NCI-H526 treated with DMSO at 0.1 percent for 48 hours (cell line): ENCODE measurements around the gene TEKT5.
"Not testable (repeated sequence)": the region's sequence is repeated elsewhere in the genome, so short reads cannot be mapped to it uniquely, and the experiment has no call there.

Source experiments
- DNase-seq: peaks from one replicate; lab custom pipeline; 2025; lab: John Stamatoyannopoulos, UW

TEKT5 gene

DNA sequence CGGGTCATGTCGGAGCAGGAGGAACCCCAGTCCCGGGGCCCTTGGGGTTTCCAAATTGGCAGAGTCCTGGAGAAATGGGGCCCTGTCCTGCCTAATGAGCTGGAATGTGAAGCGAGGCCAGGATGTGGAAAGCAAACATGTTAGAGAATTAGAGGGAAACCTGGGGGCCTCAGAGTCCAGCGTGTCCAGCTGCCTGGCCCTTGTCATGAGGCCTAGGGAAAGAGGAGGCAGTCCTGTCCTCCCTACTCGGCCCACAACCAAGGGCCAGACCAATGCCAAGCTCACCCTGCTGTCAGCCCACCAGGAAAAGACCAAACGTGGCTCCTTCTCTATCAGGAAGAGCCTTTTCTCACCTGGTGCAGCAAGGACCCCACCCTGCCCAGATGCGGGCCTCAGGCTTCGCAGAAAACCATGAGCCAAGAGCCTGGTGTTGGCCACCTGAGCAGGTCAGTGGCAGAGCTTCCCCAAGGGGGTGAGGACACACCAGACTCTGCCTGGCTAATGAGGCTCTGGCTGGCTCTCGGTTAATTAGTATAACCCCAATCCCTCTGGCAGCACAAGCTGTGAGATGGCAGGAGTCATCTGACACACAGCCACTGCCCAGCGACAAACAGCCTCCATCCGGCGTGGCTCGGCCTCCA lies 10.1 kb downstream of the TEKT5 start:
- no peak for DNase-seq

DNA sequence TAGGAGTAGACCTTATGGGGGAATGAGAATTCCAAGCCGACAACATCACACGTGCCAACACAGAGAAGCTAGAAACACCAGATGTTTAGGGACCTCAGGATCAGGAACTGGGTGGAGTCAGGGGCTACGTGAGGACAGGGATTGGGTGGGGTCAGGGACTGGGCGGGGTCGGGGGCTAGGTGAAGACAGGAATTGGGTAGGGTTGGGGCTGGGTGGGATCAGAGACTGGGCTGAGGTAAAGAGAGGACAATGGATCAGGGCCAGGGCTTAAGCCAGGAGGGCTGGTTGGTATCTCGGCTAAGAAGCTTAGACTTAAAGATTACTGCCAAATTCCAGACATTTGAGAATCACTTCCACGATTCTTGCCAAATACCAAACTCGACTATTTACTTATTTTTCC lies 11.6 kb downstream of the TEKT5 start:
- no peak for DNase-seq

DNA sequence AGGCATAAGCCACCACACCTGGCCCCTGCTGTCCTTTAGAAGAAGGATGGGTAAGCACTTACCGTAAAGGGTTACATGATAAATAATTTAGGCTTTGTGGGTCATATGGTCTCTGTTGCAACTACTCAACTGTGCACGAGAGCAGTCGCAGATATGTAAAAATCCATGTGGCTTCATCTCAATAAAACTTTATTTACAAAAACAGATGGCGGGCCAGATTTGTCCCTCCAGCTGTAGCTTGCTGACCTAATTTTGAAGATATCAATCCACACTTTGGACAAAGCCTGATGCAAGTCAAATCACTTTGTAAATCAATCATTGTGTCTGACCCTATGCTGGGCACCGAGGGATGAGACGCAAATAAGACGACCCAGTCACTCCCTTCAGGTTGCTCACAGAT lies 12.1 kb downstream of the TEKT5 start:
- no peak for DNase-seq

DNA sequence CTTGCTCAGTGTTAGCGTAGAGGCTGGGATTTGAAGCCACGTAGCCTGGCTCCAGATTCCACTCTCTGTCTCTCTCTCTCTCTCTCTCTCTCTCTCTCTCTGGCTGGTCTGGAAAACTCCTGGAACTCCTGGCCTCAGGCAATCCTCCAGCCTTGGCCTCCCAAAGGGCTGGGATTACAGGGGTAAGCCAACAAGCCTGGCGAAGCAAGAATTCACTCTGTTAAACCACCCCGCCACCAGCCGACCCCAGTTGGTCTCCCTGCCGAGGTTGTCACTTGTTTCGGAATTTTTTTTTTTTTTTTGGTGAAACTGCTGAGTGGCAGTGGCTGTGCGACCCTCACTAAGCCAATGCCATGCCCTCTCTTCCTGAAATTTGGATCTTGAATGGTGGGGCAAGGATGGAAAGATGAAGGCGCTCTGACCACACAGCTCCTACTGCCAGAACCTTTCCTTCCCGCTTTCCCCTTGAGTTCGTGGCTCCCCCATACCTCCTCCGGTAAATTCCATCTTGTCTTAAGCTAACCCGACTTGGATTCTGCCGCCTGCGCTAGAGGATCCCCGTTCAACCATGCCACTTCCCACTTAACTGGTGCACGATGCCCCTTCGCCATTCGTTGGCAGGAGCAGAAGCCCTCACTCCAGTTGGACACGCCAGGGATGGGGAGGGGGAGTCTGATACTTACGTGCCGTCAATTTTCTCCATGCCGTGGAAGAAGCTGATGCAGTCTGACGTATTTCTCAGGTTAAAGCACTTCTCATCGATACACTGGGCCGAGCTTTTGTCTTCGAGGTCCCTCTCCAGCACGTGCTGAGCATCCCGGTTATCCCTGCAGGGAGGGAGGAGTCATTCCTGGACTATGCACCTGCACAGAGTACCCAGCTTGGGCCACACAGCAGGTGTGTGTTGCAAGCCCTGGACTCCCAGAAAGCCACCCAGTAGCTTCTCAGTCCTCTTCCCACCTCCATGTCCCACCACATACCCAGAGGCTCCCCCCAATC lies 13.1 kb downstream of the TEKT5 start:
- DNase-seq = no peak

DNA sequence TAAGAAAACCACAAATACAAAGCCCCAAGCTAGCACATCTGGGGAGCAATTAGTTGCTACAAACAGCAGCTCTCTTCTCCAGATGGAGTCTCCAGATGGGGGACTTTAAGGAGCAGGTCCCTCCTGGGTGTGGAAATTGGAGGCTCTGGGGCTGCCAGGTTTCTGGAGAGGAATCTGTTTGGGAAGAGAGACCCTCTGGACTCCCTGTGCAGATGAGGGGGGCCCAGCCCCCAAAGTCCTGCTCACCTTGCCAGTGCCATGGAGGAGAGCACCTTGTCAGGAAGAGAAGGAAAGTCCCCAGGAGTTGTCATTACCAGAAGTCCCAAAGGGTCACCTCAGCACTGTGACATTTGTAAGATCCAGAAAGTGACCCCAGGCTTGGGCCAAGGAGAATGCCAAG lies 14.8 kb downstream of the TEKT5 start:
- DNase-seq = no peak

DNA sequence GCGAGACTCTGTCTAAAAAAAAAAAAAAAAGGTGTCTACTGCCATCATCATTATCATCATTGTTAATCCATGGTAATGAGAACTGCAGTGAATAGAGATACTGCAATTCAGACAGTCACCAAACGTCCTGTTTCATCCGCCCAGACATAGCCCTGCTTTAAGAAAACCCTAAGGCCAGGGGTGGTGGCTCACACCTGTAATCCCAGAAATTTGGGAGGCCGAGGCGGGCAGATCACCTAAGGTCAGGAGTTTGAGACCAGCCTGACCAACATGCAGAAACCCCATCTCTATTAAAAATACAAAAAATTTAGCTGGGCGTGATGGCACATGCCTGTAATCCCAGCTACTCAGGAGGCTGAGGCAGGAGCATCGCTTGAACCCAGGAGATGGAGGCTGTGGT lies 15.3 kb downstream of the TEKT5 start:
- not testable (repeated sequence) for DNase-seq

DNA sequence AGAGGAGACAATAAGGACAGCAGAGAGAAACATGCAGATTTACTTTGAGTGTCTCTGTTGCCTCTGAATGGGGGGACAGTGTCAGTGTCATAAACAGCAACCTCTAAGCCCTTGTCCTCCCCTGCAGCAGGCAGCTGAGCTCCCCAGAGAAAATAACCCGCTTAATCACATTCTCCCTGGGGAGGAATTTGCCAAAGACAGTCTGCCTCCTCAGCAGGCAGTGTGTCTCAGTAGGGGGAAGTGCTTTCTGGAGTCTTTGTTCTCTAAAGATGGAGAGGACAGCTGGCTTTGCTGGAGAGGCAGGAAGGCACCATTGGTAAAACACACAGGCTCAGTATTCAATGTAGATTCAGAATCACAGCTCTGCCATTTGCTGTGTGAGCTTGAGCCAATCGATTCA lies 16.1 kb downstream of the TEKT5 start:
- DNase-seq = no peak

DNA sequence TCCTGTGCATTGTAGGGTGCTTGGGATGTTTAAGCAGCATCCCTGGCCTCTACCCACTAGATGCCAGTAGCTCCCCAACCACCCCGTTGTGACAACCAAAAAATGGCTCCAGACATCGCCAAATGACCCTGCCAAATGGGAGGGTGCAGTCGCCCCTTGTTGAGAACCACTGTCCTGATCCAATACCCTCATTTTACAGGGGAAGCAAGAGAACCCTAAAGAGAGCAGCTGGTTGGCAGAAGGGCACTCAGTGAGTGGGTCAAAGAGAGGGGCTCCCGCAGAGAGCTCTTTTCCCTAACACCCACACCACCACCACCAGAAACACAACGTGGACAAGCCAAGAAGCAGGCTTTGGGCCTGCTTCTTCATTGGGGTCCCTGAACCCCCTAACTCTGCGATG lies 18.4 kb downstream of the TEKT5 start:
- DNase-seq = no peak

DNA sequence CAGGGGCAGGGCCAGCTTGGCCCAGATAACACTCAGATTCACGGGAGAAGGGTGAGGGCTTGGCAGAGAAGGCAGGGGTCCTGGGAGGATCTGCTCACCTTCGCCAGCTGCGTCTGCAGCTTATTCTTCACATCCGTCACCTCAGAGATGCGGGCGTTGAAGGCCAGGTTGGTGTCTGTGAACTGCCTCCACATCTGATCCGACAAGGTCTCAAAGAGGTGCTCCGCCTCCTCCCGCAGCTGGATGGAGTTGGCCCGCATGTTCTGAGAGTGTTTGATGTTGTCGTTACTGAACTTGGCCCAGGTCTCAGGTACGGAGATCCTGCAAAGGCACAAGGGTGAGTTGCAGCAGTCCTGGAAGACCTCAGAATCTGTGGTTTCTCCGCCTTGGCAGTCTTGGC lies 18.9 kb downstream of the TEKT5 start:
- no peak for DNase-seq

DNA sequence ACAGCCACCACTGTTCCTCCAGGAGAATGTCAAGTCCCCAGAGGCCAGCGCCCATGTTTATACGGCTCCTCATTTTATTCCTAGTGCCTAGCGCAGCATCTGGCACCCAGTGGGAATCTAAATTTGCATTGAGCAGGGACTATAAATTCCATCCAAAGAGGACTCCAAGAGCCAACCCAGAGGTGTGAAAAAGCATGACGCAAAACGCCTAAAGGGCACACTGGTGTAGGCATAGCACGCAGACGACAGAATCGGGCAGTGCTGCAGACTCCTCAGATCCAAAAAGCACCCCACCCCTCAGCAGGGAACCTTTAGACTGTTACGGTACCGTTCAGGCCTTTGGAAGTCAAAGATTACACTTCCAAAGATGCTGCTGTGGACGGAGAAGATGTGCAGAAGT lies 19.5 kb downstream of the TEKT5 start:
- DNase-seq = peak; percentile 67

DNA sequence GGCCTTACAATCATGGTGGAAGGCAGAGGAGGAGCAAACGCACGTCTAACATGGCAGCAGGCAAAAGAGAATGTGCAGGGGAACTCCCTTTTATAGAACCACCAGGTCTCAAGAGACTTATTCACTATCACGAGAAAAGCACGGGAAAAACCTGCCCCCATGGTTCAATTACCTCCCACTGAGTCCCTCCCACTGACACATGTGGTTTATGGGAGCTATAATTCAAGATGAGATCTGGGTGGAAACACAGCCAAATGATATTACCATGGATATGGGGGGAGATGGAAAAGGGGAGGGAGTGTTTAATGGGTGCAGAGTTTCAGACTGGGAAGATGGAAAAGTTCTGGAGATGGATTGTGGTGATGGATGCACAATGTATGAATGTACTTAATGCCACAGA lies 23.0 kb downstream of the TEKT5 start:
- DNase-seq = no peak

DNA sequence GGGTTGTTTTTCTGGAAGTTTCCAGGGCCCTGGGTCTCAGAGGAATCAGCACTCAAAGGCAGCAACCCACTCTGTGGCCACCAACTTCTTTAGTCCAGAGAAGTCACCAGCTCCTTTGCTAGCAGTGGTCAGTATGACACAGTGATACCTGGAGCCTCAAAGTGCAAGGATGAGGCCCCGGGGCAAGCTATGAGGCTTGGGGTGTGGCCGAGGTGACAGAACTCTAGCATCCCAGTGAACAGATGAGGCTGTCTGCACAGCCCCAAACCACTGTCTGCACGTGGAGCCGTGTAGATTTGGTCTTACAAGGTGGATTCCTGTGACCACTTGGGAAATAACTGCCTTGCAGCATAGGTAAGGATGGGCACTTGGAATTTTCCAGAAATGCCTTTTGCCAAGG lies 24.9 kb downstream of the TEKT5 start:
- DNase-seq = no peak

DNA sequence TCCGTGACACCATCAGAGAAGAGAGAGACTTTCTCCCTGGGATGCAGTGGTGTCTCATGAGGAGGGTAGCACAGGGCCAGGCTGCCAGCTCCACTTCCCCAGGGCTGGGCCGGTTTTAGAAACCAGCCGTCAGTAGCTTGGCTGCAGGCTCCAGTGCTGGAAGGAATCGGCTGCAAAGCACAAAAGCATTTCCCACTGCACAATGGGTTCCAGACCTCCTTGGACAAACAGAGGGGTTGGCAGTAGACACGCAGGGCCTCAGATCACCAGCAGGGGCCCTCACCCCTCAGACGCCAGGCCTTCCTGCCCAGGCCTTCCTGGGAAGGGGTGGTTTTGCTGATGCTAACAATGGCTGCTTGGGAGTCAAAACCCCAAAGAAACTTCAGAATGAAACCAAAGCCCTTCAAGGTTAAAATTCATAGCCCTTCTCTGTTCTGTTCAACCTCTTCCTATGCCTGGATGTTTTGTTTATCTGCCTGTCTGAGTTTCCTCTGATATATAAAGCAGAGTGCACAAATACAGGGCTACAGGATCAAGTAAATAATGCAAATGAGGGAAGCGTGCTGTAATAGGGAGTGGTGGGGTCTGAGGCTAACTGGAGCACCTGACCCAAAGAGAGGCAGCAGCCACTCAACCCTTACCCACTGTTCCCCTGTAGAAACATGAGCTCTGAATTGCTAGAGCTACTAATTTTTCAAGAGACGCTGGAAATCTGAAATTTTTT lies 26.2 kb downstream of the TEKT5 start:
- no peak for DNase-seq

DNA sequence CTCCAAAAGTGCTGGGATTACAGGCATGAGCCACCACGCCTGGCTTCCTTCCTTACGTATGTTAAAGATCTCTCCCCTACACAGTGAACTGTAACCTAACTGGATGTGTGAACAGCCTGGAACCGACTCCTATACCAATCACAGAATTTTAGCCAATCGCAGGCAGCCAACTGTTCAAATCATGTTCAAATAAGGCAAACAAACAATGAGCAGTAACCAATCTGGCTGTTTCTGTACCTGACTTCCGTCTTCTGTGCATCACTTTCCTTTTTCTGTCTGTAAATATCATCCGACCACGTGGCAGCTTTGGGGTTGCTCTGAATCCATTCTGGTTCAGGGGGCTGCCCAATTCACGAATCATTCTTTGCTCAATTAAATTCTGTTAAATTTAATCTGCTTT lies 27.5 kb downstream of the TEKT5 start:
- no peak for DNase-seq

DNA sequence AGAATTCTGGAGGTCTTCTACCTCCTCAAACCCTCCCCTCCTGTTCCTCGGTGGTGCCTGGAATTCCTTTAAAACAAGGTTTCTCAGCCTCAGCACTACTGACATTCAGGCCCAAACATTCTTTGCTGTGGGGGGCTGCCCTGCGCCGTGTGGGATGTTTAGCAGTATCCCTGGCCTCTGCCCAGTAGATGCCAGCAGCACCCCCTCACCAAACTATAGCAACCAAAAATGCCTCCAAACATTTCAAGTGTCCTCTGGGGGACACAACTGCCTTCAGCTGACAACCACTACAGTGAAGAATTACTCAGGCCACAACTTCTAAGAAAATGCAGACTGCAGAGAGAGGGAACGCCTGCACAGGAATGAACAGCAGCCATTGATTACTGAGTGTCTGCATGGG lies 28.4 kb downstream of the TEKT5 start:
- no peak for DNase-seq

DNA sequence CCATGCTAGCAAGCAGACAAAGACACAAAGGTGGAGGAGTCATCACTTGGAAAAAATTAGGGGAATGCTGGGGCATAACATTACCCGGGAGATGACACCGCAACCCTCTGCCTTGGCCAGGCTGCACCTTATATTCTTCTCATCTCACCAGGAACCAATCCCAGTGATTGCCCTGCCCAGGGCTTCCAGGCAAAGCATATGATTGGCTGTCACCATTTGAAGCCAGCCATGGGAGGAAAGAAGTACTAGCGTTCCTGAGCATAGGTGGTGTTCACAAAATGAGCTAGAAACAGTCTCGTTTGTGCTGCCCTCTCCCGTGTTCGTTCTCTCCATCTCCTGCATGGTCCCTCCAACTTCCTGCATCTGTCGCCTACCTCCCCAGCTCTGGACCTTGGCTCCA lies 29.6 kb downstream of the TEKT5 start:
- DNase-seq = no peak

DNA sequence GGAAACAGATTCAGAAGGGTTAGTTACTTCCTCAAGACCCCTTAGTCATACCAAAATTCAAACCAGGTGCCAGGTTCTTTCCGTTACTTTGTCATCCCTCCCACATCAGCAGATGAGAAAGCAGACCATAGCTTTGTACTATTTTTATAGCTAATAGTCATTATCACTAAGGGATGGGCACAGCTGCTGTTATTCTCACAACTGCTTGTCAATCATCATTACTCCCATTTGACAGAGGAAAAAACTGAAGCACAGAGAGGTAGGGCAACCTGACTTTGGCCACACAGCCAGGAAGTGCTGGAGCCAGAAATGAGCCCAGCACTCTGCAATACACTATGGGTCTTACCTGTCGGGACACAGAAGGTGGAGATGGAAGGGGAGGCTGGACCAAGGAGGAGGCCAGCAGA lies 30.0 kb downstream of the TEKT5 start:
- DNase-seq = no peak

DNA sequence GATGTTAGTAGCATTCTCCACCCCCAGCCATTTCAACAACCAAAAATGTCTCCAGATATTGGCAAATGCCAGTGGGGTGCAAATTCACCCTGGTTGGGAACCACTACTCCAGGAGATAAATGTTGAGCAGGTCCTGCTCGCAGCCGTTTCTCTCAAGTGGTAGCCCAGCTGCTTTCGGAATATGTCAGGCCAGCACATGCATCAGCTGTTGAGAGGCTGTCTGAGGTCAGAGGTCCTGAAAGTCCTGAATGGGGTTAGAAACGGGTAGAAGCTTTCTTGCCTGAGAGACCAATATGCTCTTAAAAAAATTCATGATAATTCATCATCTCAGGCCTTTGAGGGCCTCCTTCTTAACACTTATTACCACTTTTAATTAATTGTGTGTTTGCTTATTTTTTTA lies 31.0 kb downstream of the TEKT5 start:
- DNase-seq = no peak

DNA sequence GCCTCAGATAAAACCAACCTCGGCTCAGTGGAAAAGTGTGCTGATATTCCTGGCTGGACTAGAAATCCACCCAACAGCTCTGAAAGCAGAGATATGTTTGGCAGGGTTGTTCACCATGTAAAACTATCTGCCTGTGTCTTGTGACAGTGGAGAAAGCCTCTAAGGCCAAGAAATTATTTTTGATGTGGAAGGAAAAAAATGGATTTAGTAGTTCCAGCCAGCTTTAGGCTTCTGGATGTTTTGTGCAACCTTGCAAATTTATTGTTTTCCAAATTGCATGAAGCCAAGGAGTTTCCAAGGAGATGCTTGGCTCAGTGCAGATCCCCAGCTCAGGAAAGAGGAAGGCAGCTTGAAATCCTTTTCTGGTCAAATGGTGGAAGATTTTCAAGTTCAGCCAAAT lies 31.6 kb downstream of the TEKT5 start:
- no peak for DNase-seq

DNA sequence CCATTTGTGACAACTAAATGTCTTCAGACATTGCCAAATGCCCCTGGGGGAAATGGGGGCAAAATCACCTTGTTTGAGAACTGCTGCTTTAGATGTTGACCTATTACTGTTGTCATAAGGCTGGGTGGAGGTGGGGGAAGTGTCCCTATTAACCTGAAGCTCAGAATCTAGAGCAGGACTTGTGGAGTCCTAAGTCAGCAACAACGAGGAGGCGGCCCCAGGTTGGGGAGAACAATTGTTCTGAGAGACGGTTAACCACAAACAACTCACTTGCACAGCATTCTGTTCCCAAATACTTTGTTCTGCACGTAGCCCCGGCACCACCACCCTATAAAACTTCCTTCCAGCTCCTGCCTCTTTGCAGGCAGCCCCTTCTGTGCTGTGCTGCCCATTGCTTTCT lies 32.5 kb downstream of the TEKT5 start:
- DNase-seq = no peak

DNA sequence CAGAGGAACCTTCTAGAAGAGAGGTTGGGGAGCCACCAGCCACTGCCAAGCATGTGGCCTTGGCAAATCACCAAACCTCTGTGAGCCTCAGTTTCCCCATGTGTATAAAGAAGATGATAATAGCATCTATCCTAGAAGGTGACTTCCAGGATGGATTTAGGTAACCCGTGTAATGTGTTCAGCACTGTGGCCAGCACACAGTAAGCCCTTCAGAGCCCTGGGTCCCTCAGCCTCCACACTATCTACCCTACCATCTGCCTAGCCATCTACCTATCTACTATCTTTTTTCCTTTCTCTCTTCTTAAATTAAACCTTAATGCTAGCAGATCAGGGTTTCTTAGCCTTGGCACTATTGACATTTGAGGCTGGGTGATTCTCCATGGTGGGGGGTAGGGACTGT lies 33.0 kb downstream of the TEKT5 start:
- no peak for DNase-seq

DNA sequence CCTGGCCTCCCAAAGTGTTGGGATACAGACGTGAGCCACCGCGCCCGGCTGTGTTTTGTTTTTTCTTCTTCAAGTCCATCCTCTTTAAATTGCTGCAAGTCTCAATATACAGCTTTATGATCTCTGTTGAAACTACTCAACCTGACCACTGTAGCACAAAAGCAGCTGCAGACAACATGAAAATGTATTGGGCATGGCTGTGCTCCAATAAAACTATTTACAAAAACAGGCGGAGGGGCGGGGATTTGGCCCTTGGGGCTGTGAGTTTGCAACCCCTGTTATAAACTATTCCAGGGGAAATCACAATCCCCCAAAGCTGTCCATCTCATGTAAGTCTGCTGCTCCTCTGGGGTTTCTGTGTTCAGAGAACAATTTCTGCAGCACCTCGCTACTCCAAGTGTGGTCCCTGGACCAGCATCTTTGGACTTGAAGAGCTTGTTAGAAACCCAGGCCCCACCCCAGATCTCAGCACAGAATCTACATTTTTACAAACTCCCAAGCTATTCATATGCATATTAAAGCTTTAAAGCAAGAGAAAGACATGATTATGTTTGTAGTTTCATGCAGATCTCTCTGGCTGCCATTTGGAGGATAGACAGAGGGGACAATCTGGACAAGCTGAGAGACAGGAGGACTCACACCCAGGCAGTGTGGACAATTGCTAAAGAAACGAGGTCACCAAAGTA lies 33.6 kb downstream of the TEKT5 start:
- no peak for DNase-seq
